Body of pancreas (tissue), 4 donors: ENCODE measurements around the gene NCOA6.

ENCODE experiments used
- POLR2A ChIP-seq, 3 donors: fragments of 450-650 bp; IDR thresholded peaks; one replicate each; pipeline ENCODE4 v1.6.1; 2016; ENCODE audit warnings: antibody characterized with exemption in 3 of 3, mild to moderate bottlenecking in 2 of 3
- TF ChIP-seq, protein P1 (sequence below), 7 experiments: fragments of 450-650 bp in 4 of 7; fragments of 200-600 bp in 3 of 7; sonication (generic) in 3 of 7; IDR thresholded peaks; one replicate each; pipeline ENCODE4 v1.5.1; 2016 to 2019; ENCODE audit warnings: antibody characterized with exemption in 7 of 7

- TF ChIP-seq, protein P1, sequence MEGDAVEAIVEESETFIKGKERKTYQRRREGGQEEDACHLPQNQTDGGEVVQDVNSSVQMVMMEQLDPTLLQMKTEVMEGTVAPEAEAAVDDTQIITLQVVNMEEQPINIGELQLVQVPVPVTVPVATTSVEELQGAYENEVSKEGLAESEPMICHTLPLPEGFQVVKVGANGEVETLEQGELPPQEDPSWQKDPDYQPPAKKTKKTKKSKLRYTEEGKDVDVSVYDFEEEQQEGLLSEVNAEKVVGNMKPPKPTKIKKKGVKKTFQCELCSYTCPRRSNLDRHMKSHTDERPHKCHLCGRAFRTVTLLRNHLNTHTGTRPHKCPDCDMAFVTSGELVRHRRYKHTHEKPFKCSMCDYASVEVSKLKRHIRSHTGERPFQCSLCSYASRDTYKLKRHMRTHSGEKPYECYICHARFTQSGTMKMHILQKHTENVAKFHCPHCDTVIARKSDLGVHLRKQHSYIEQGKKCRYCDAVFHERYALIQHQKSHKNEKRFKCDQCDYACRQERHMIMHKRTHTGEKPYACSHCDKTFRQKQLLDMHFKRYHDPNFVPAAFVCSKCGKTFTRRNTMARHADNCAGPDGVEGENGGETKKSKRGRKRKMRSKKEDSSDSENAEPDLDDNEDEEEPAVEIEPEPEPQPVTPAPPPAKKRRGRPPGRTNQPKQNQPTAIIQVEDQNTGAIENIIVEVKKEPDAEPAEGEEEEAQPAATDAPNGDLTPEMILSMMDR (IDR thresholded peaks at IDR 0.05): peak in 6 of 7 experiments; percentile 12 to 32 (median 28)
- TF ChIP-seq POLR2A (IDR thresholded peaks at IDR 0.05): no peak
Observed at GRCh38 chr20:34708621-34709043, 116.8 kb downstream of the NCOA6 start.
